H1 (cell line): ENCODE results near the gene PRDM1. TPM values are rescaled to one million over a fixed set of nuclear protein-coding genes. Genes with fewer than 3 reads are reported as not detected.

Source experiments
- CTCF ChIA-PET: fragments of 300-600 bp; sonication (Branson Sonifier 250); formaldehyde crosslinking; loops from one replicate; lab custom pipeline; 2021; ENCODE audit not compliant: partially characterized antibody; lab: Charles Lee
- POLR2A ChIA-PET: fragments of 300-600 bp; sonication (Branson Sonifier 250); formaldehyde crosslinking; loops from one replicate; lab custom pipeline; 2021; ENCODE audit warnings: inconsistent platforms; ENCODE audit not compliant: partially characterized antibody; lab: Charles Lee
- DNase-seq, 2 experiments: peaks; one replicate each; pipeline versions ENCODE4 v3.0.0 to v3.0.0-alpha.2; 2010 to 2022; ENCODE audit warnings: low spot score in 2 of 2, low read depth in 1 of 2, mixed read lengths in 1 of 2
- FAIRE-seq: peaks from 2 replicates; lab custom pipeline; 2011; peaks lifted over from hg19 to GRCh38; lab: Jason Lieb, UNC
- H2AFZ ChIP-seq: 2 replicates; pipeline ENCODE4 v1.8.1; 2012; ENCODE audit warnings: low read length, inconsistent platforms
- H2AK5ac ChIP-seq: 2 replicates; pipeline ENCODE4 v1.6.1; 2013; ENCODE audit warnings: low read depth, low read length
- H2BK120ac ChIP-seq: replicated peaks from 2 replicates; pipeline ENCODE3; 2013; ENCODE audit warnings: low read depth, low read length, inconsistent platforms
- H2BK12ac ChIP-seq: 2 replicates; pipeline ENCODE4 v1.6.1; 2013; ENCODE audit warnings: low read depth, low read length
- H2BK15ac ChIP-seq: 2 replicates; pipeline ENCODE4 v1.6.1; 2013; ENCODE audit warnings: low read length
- H2BK20ac ChIP-seq: 2 replicates; pipeline ENCODE4 v1.6.1; 2013; ENCODE audit warnings: low read length
- H2BK5ac ChIP-seq: 2 replicates; pipeline ENCODE4 v1.6.1; 2013; ENCODE audit warnings: low read depth, low read length
- H3K14ac ChIP-seq: 2 replicates; pipeline ENCODE4 v1.6.1; 2013; ENCODE audit warnings: inconsistent platforms; ENCODE audit not compliant: insufficient read length
- H3K18ac ChIP-seq: 2 replicates; pipeline ENCODE4 v1.6.1; 2013; ENCODE audit warnings: low read length; ENCODE audit errors: extremely low read depth
- H3K23ac ChIP-seq: 2 replicates; pipeline ENCODE4 v1.6.1; 2013; ENCODE audit warnings: inconsistent platforms; ENCODE audit not compliant: insufficient read length
- H3K23me2 ChIP-seq: 2 replicates; pipeline ENCODE4 v1.6.1; 2013; ENCODE audit warnings: low read depth, low read length
- H3K27ac ChIP-seq: 2 replicates; pipeline ENCODE4 v1.6.1; 2011; ENCODE audit warnings: low read depth, low read length, inconsistent platforms
- H3K27me3 ChIP-seq, 4 experiments: replicated peaks in 1 of 4; 1 replicate in 1 of 4; 2 replicates in 3 of 4; pipeline versions ENCODE4 v1.6.1 to v1.8.1; 2011 to 2013; ENCODE audit warnings: low read length in 3 of 4, mild to moderate bottlenecking in 3 of 4, inconsistent platforms in 2 of 4, mixed read lengths in 2 of 4, moderate library complexity in 1 of 4; ENCODE audit not compliant: control insufficient read depth in 3 of 4, insufficient read depth in 3 of 4; ENCODE audit errors: extremely low read depth in 1 of 4
- H3K36me3 ChIP-seq, 4 experiments: 2 replicates each; pipeline versions ENCODE4 v1.6.1 to v1.8.1; 2011 to 2013; ENCODE audit warnings: mild to moderate bottlenecking in 4 of 4, low read length in 3 of 4, moderate library complexity in 2 of 4, control low read depth in 1 of 4, inconsistent platforms in 1 of 4; ENCODE audit not compliant: insufficient read depth in 4 of 4, control insufficient read depth in 2 of 4
- H3K4ac ChIP-seq: replicated peaks from 2 replicates; pipeline ENCODE3; 2013; ENCODE audit warnings: low read length, low read depth, mixed read lengths, inconsistent platforms; ENCODE audit not compliant: insufficient read length
- H3K4me1 ChIP-seq, 4 experiments: replicated peaks in 1 of 4; 1 replicate in 1 of 4; 2 replicates in 3 of 4; pipeline versions ENCODE4 v1.6.1 to v1.8.1; 2011 to 2013; ENCODE audit warnings: low read length in 3 of 4, inconsistent platforms in 2 of 4, mixed read lengths in 1 of 4; ENCODE audit not compliant: insufficient read depth in 4 of 4, control insufficient read depth in 3 of 4
- H3K4me2 ChIP-seq, 2 experiments: 2 replicates each; pipeline versions ENCODE4 v1.6.1 to v1.8.1; 2011 to 2013; ENCODE audit warnings: low read depth in 2 of 2, low read length in 2 of 2, control low read depth in 1 of 2, inconsistent platforms in 1 of 2, mild to moderate bottlenecking in 1 of 2; ENCODE audit not compliant: insufficient read depth in 1 of 2
- H3K4me3 ChIP-seq, 4 experiments: fragments of 200-600, 300-600 bp in 1 of 4; sonication (generic), shearing (Covaris generic), sonication (Bioruptor Twin) in 1 of 4; 2 replicates each; pipeline versions ENCODE4 v1.5.1 to v1.8.1; 2011 to 2016; ENCODE audit warnings: low read length in 4 of 4, low read depth in 3 of 4, control low read depth in 2 of 4, inconsistent platforms in 2 of 4, mild to moderate bottlenecking in 2 of 4, mixed read lengths in 1 of 4, moderate library complexity in 1 of 4; ENCODE audit not compliant: insufficient read depth in 2 of 4; ENCODE audit errors: extremely low read depth in 1 of 4
- H3K56ac ChIP-seq: replicated peaks from 2 replicates; pipeline ENCODE3; 2013; ENCODE audit warnings: low read depth, mild to moderate bottlenecking, mixed read lengths, low read length, inconsistent platforms; ENCODE audit not compliant: insufficient read length
- H3K79me1 ChIP-seq: 2 replicates; pipeline ENCODE4 v1.6.1; 2013; ENCODE audit warnings: low read depth, low read length, control low read depth
- H3K79me2 ChIP-seq, 2 experiments: 2 replicates each; pipeline versions ENCODE4 v1.6.1 to v1.8.1; 2012 to 2013; ENCODE audit warnings: low read length in 2 of 2, mild to moderate bottlenecking in 2 of 2, inconsistent platforms in 1 of 2; ENCODE audit not compliant: insufficient read depth in 2 of 2, control insufficient read depth in 1 of 2
- H3K9ac ChIP-seq, 4 experiments: replicated peaks in 1 of 4; 1 replicate in 1 of 4; 2 replicates in 3 of 4; pipeline versions ENCODE4 v1.6.1 to v1.8.1; 2011 to 2013; ENCODE audit warnings: low read depth in 3 of 4, low read length in 3 of 4, control low read depth in 2 of 4, mild to moderate bottlenecking in 2 of 4, moderate library complexity in 2 of 4, inconsistent platforms in 1 of 4; ENCODE audit errors: extremely low read depth in 1 of 4
- H3K9me3 ChIP-seq, 2 experiments: 2 replicates each; pipeline versions ENCODE4 v1.6.1 to v1.8.1; 2012 to 2013; ENCODE audit warnings: mild to moderate bottlenecking in 2 of 2, moderate library complexity in 2 of 2, control low read depth in 1 of 2, inconsistent platforms in 1 of 2, low read depth in 1 of 2, low read length in 1 of 2, mixed read lengths in 1 of 2; ENCODE audit not compliant: insufficient read depth in 2 of 2
- H4K20me1 ChIP-seq, 2 experiments: replicated peaks in 1 of 2; 2 replicates each; pipeline versions ENCODE3 to v1.8.1; 2011 to 2013; ENCODE audit warnings: inconsistent platforms in 2 of 2, low read length in 2 of 2, mild to moderate bottlenecking in 1 of 2; ENCODE audit not compliant: insufficient read depth in 2 of 2, control insufficient read depth in 1 of 2
- H4K5ac ChIP-seq: 2 replicates; pipeline ENCODE4 v1.6.1; 2013; ENCODE audit warnings: low read length, low read depth, mixed read lengths, inconsistent platforms; ENCODE audit not compliant: insufficient read length
- H4K8ac ChIP-seq: 2 replicates; pipeline ENCODE4 v1.8.0; 2013; ENCODE audit warnings: mild to moderate bottlenecking, moderate library complexity, low read length, inconsistent platforms; ENCODE audit not compliant: insufficient read depth; ENCODE audit errors: extremely low read depth
- H4K91ac ChIP-seq: replicated peaks from 2 replicates; pipeline ENCODE3; 2013; ENCODE audit warnings: low read length, mixed read lengths, inconsistent platforms; ENCODE audit not compliant: insufficient read length
- BCL11A ChIP-seq, 2 experiments: IDR thresholded peaks; one replicate each; pipeline ENCODE4 v1.6.1; 2011; ENCODE audit warnings: low read depth in 2 of 2, low read length in 2 of 2, mild to moderate bottlenecking in 2 of 2
- FOSL1 ChIP-seq: IDR thresholded peaks from 2 replicates; pipeline ENCODE4 v1.6.1; 2011; ENCODE audit warnings: mild to moderate bottlenecking, low read depth, low read length, moderate library complexity; ENCODE audit not compliant: insufficient read depth
- GTF2F1 ChIP-seq: IDR thresholded peaks from 2 replicates; pipeline ENCODE4 v1.6.1; 2012; ENCODE audit warnings: low read depth, low read length, improper control_type of control experiment, borderline replicate concordance
- HDAC6 ChIP-seq: IDR thresholded peaks from one replicate; pipeline ENCODE4 v1.7.1; 2012; ENCODE audit warnings: low read depth, mild to moderate bottlenecking, inconsistent platforms, low read length, moderate library complexity
- RFX5 ChIP-seq: IDR thresholded peaks from 2 replicates; pipeline ENCODE4 v1.6.1; 2011; ENCODE audit warnings: low read depth, low read length, improper control_type of control experiment, borderline replicate concordance
- SP1 ChIP-seq: IDR thresholded peaks from 2 replicates; pipeline ENCODE4 v1.6.1; 2011; ENCODE audit warnings: low read depth, low read length
- SRF ChIP-seq: IDR thresholded peaks from 2 replicates; pipeline ENCODE4 v1.6.1; 2011; ENCODE audit warnings: mild to moderate bottlenecking, low read depth, low read length, moderate library complexity
- TBP ChIP-seq: IDR thresholded peaks from 2 replicates; pipeline ENCODE4 v1.6.1; 2011; ENCODE audit warnings: low read depth, low read length, improper control_type of control experiment
- polyA plus RNA-seq, 7 experiments: library from polyadenylated mRNA; depleted of rRNA in 3 of 7; stranded (reverse) in 5 of 7; unstranded in 2 of 7; fragments of >200 nt in 5 of 7; fragments of 200-250 nt in 2 of 7; gene quantifications; 1 replicate in 5 of 7; 2 replicates in 1 of 7; 4 replicates in 1 of 7; pipeline versions ENCODE4 v1.2.1 to v1.2.3, GENCODE V29; 2011 to 2013; ENCODE audit warnings: missing spikeins in 2 of 7, mixed read lengths in 2 of 7
- total RNA-seq: library from RNA; stranded (reverse); fragmentation: NEBNext Ultra II Directional; extraction: Animal tissue kit (Norgen Biotek cat#: 25700); gene quantifications from 2 replicates; pipeline ENCODE4 v1.2.1, GENCODE V29; 2021
- TF ChIP-seq, protein P1 (sequence below): IDR thresholded peaks from 2 replicates; pipeline ENCODE4 v1.6.1; 2012; ENCODE audit warnings: inconsistent platforms
- TF ChIP-seq, protein P2 (sequence below), 3 experiments: IDR thresholded peaks; 1 replicate in 2 of 3; 2 replicates in 1 of 3; pipeline versions ENCODE4 v1.5.1 to v1.6.1; 2011; ENCODE audit warnings: low read length in 3 of 3, mild to moderate bottlenecking in 3 of 3, inconsistent platforms in 2 of 3, low read depth in 1 of 3, moderate library complexity in 1 of 3; ENCODE audit not compliant: insufficient read depth in 1 of 3; ENCODE audit errors: control extremely low read depth in 1 of 3
- TF ChIP-seq, protein P3 (sequence below): IDR thresholded peaks from 2 replicates; pipeline ENCODE4 v1.6.1; 2012; ENCODE audit warnings: low read length, inconsistent platforms

PRDM1 gene
- total and polyA plus RNA-seq, 2 of the 8 experiments (the other 6 are each of a cell fraction or from before 2014, with no cell fraction given) = 0.21 to 0.74 TPM

- Histone ChIP-seq H3K79me1 (no peaks in the 10 kb centered on the region), H2AK5ac (no peak overlapping the region), H3K18ac (no peak overlapping the region), H3K27ac (no peak overlapping the region), H3K9me3 (peaks cover 3% of the 10 kb centered on the region in 2 experiments; a peak in 1 of 4 replicates), H2BK20ac (no peak overlapping the region), H2BK15ac (no peak overlapping the region), H3K36me3 (no peaks in the 10 kb centered on the region), H4K5ac (no peak overlapping the region), H2BK120ac (no peak overlapping the region), H3K4me2 (no peak overlapping the region), H2BK12ac (no peak overlapping the region), H2AFZ (no peak overlapping the region), H3K23me2 (no peaks in the 10 kb centered on the region), H4K20me1 (no peaks in the 10 kb centered on the region), H4K8ac (no peak overlapping the region), H3K4me1 (no peaks in the 10 kb centered on the region), H3K4me3 (no peak overlapping the region), H3K56ac (no peak overlapping the region), H3K27me3 (no peaks in the 10 kb centered on the region), H3K14ac (no peak overlapping the region), H3K79me2 (no peaks in the 10 kb centered on the region), H3K4ac (no peak overlapping the region), H3K23ac (no peak overlapping the region), H4K91ac (no peak overlapping the region), H2BK5ac (no peak overlapping the region), H3K9ac (no peak overlapping the region)
- DNase-seq (no peak), FAIRE-seq (no peak)
- CTCF ChIA-PET = no interaction called here
- POLR2A ChIA-PET = no interaction called here
- no peak for TF ChIP-seq BCL11A (IDR thresholded peaks at IDR 0.05; ENCODE audit: low read depth in 2 of 2, low read length in 2 of 2)
- no peak for TF ChIP-seq GTF2F1
- no peak for TF ChIP-seq HDAC6
- TF ChIP-seq, protein P1, sequence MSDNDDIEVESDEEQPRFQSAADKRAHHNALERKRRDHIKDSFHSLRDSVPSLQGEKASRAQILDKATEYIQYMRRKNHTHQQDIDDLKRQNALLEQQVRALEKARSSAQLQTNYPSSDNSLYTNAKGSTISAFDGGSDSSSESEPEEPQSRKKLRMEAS = no peak
- TF ChIP-seq RFX5 = no peak
- no peak for TF ChIP-seq SRF
- TF ChIP-seq FOSL1 = no peak
- TF ChIP-seq TBP = no peak
- no peak for TF ChIP-seq SP1
- TF ChIP-seq, protein P2, sequence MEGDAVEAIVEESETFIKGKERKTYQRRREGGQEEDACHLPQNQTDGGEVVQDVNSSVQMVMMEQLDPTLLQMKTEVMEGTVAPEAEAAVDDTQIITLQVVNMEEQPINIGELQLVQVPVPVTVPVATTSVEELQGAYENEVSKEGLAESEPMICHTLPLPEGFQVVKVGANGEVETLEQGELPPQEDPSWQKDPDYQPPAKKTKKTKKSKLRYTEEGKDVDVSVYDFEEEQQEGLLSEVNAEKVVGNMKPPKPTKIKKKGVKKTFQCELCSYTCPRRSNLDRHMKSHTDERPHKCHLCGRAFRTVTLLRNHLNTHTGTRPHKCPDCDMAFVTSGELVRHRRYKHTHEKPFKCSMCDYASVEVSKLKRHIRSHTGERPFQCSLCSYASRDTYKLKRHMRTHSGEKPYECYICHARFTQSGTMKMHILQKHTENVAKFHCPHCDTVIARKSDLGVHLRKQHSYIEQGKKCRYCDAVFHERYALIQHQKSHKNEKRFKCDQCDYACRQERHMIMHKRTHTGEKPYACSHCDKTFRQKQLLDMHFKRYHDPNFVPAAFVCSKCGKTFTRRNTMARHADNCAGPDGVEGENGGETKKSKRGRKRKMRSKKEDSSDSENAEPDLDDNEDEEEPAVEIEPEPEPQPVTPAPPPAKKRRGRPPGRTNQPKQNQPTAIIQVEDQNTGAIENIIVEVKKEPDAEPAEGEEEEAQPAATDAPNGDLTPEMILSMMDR (IDR thresholded peaks at IDR 0.05; ENCODE audit: control extremely low read depth in 1 of 3, insufficient read depth in 1 of 3, low read depth in 1 of 3, low read length in 3 of 3) = no peak
- TF ChIP-seq, protein P3, sequence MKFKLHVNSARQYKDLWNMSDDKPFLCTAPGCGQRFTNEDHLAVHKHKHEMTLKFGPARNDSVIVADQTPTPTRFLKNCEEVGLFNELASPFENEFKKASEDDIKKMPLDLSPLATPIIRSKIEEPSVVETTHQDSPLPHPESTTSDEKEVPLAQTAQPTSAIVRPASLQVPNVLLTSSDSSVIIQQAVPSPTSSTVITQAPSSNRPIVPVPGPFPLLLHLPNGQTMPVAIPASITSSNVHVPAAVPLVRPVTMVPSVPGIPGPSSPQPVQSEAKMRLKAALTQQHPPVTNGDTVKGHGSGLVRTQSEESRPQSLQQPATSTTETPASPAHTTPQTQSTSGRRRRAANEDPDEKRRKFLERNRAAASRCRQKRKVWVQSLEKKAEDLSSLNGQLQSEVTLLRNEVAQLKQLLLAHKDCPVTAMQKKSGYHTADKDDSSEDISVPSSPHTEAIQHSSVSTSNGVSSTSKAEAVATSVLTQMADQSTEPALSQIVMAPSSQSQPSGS = no peak
Measured at GRCh38 chr6:106037060-106037459, 49.1 kb upstream of the PRDM1 start.
